HG03039 (cell line): ENCODE results near the gene PLEKHO1.
"Not testable (repeated sequence)": the region's sequence is repeated elsewhere in the genome, so short reads cannot be mapped to it uniquely, and the experiment has no call there.

Source experiments
- ATAC-seq: cut with Tn5 transposase; IDR thresholded peaks from one replicate; pipeline ENCODE4 v1.9.1; 2021; ENCODE audit warnings: mild to moderate bottlenecking, moderate library complexity; ENCODE audit not compliant: unreplicated experiment

The PLEKHO1 gene

GRCh38 chr1:150149271-150150132, at the start of gene PLEKHO1:
Gene PLEKHO1 (plus strand): TSS chr1:150149916. CDS start chr1:150150258, 342 bp downstream.
- no peak for ATAC-seq

GRCh38 chr1:150102986-150103385, 46.7 kb upstream of the PLEKHO1 start:
- no peak for ATAC-seq

GRCh38 chr1:150106341-150106740, 43.4 kb upstream of the PLEKHO1 start:
- no peak for ATAC-seq

GRCh38 chr1:150109586-150109985, 40.1 kb upstream of the PLEKHO1 start:
- ATAC-seq = no peak

GRCh38 chr1:150110116-150110515, 39.6 kb upstream of the PLEKHO1 start:
- ATAC-seq = no peak

- no peak for ATAC-seq
Observed at GRCh38 chr1:150111670-150112069, 38.0 kb upstream of the PLEKHO1 start.

- no peak for ATAC-seq
Observed at GRCh38 chr1:150115121-150115520, 34.6 kb upstream of the PLEKHO1 start.

GRCh38 chr1:150118716-150119115, 31.0 kb upstream of the PLEKHO1 start:
- no peak for ATAC-seq

GRCh38 chr1:150121236-150121862, 28.4 kb upstream of the PLEKHO1 start:
- ATAC-seq = no peak

GRCh38 chr1:150126811-150127210, 22.9 kb upstream of the PLEKHO1 start:
- no peak for ATAC-seq

- ATAC-seq = no peak
Observed at GRCh38 chr1:150127464-150127863, 22.3 kb upstream of the PLEKHO1 start.

GRCh38 chr1:150127868-150128267, 21.8 kb upstream of the PLEKHO1 start:
- ATAC-seq = no peak

GRCh38 chr1:150132372-150132771, 17.3 kb upstream of the PLEKHO1 start:
- ATAC-seq = no peak

GRCh38 chr1:150134537-150134936, 15.2 kb upstream of the PLEKHO1 start:
- ATAC-seq = no peak

GRCh38 chr1:150135400-150135799, 14.3 kb upstream of the PLEKHO1 start:
- ATAC-seq = not testable (repeated sequence)

- no peak for ATAC-seq
Observed at GRCh38 chr1:150138044-150138443, 11.7 kb upstream of the PLEKHO1 start.

- ATAC-seq = no peak
Observed at GRCh38 chr1:150141452-150141851, 8.3 kb upstream of the PLEKHO1 start.

- ATAC-seq = no peak
Observed at GRCh38 chr1:150142083-150142482, 7.6 kb upstream of the PLEKHO1 start.

GRCh38 chr1:150144606-150145005, 5.1 kb upstream of the PLEKHO1 start:
- no peak for ATAC-seq

- not testable (repeated sequence) for ATAC-seq
Observed at GRCh38 chr1:150146016-150146415, 3.7 kb upstream of the PLEKHO1 start.

GRCh38 chr1:150146849-150147542, 2.7 kb upstream of the PLEKHO1 start:
- ATAC-seq = no peak

- no peak for ATAC-seq
Observed at GRCh38 chr1:150148837-150149270, 862 bp upstream of the PLEKHO1 start.
